Cardiac muscle cell (in vitro differentiated cells and primary cell): Measurements from ENCODE around the gene CXCL12. TPM values are rescaled to one million over a fixed set of nuclear protein-coding genes. Genes with fewer than 3 reads are reported as not detected.

Experiments used
- DNase-seq, 2 donors: peaks; one replicate each; pipeline versions ENCODE4 v3.0.0 to v3.0.0-alpha.2; 2010 to 2017; ENCODE audit warnings: low read depth in 1 of 2, low spot score in 1 of 2
- H3K27ac ChIP-seq: fragments of 200-600 bp; sonication (generic); 2 replicates; pipeline ENCODE4 v1.5.1; 2016
- H3K27me3 ChIP-seq: fragments of 200-600 bp; sonication (generic); 2 replicates; pipeline ENCODE4 v1.6.0; 2016; ENCODE audit warnings: control low read depth
- H3K36me3 ChIP-seq: fragments of 200-600 bp; sonication (generic); 2 replicates; pipeline ENCODE4 v1.5.1; 2016; ENCODE audit warnings: control low read depth
- H3K4me1 ChIP-seq: fragments of 200-600 bp; sonication (generic); 2 replicates; pipeline ENCODE4 v1.8.1; 2017; ENCODE audit warnings: low read depth, mild to moderate bottlenecking, mixed run types
- H3K4me3 ChIP-seq: fragments of 200-600 bp; sonication (generic); 2 replicates; pipeline ENCODE4 v1.5.1; 2016; ENCODE audit warnings: mild to moderate bottlenecking
- H3K9me3 ChIP-seq: fragments of 200-600 bp; sonication (generic); 2 replicates; pipeline ENCODE4 v1.5.1; 2017; ENCODE audit warnings: low read depth, mild to moderate bottlenecking, control low read depth
- CTCF ChIP-seq: IDR thresholded peaks from 2 replicates; pipeline ENCODE4 v1.5.1; 2012; ENCODE audit warnings: low read depth, mild to moderate bottlenecking, low read length
- polyA plus RNA-seq: library from polyadenylated mRNA; unstranded; fragments of >200 nt; fragmentation: Nextera tagmentation; extraction: Ambion mirVana; gene quantifications from 2 replicates; pipeline ENCODE4 v1.2.1, GENCODE V29; 2016
- total RNA-seq: library from RNA; depleted of rRNA; stranded (reverse); fragments of >200 nt; gene quantifications from 2 replicates; pipeline ENCODE4 v1.2.3, GENCODE V29; 2016

CXCL12 gene
- total and polyA plus RNA-seq, 2 experiments from 2014 or later = 10.1 to 68.9 TPM

DNA sequence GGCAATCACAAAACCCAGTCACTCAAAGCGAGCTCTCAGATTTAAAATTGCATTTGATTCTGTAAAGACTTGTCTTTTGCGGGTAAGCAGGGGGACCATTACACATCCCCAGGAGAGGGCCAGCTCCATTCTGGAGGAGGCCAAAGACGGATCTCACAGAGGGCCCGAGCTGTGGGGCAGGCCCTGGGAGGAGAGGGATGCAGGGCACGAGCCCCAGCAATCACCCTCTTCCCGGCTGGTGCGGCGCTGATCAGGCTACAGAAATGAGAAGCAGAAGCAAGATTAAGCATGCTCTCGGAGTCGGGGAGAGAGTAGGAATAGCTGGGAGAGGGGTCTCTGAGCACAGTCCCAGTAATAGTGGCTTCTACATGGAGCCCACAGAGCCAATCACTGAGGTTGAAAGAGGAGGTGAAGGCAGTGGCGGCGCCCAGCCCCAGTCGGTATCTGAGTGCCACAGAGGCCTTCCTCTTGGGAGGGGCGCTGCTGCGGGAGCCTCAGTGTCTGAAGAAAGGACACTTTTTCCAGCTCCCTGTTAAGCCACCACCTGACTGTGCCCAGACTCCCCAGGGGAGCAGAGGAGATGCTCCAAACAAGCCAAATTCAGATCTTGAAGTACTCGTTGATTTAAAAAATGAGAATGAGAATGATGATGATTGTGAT is 7.1 kb downstream of the CXCL12 start:
- no peak for TF ChIP-seq CTCF
- H3K4me1 ChIP-seq = peaks cover 17% of the 10 kb centered on the region
- H3K36me3 ChIP-seq = peaks cover 4% of the 10 kb centered on the region
- H3K27ac ChIP-seq = no peak overlapping the region
- no peaks in the 10 kb centered on the region for H3K27me3 ChIP-seq
- DNase-seq = no peak
- H3K9me3 ChIP-seq = no peaks in the 10 kb centered on the region
- H3K4me3 ChIP-seq = no peak overlapping the region

GRCh38 chr10:44376472-44377099 is 8.3 kb downstream of the CXCL12 start:
- Histone ChIP-seq H3K9me3 (no peaks in the 10 kb centered on the region), H3K27ac (no peak overlapping the region), H3K27me3 (no peaks in the 10 kb centered on the region), H3K4me1 (peaks cover 18% of the 10 kb centered on the region), H3K4me3 (no peak overlapping the region), H3K36me3 (peaks cover 4% of the 10 kb centered on the region)
- no peak for TF ChIP-seq CTCF
- no peak for DNase-seq

DNA sequence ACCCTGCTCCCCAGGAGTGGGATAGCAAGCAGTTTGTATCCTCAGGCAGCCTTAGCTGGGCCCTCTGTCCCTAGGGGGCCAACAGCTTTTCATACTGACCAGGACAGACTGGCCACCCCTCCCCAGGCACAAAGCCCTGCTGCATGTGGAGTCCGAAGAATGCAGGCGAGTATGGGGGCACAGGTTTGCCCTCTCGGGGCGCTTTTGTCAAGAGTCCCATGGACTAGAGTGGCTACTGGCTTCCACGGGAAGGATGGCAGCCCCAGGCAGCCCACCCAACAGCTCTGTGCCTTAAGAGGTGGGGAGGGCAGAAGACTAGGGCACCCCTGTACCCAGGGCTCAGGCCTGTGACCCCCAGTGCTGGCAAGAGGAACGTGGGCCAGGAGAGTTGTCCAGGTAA is 10.7 kb downstream of the CXCL12 start:
- peaks cover 4% of the 10 kb centered on the region for H3K36me3 ChIP-seq

GRCh38 chr10:44373341-44373995 is 11.4 kb downstream of the CXCL12 start:
- peaks cover 4% of the 10 kb centered on the region for H3K36me3 ChIP-seq
- TF ChIP-seq CTCF = no peak
- H3K27ac ChIP-seq = no peak overlapping the region
- H3K9me3 ChIP-seq = no peaks in the 10 kb centered on the region
- no peak for DNase-seq
- no peak overlapping the region for H3K4me3 ChIP-seq
- H3K4me1 ChIP-seq = peaks cover 14% of the 10 kb centered on the region
- H3K27me3 ChIP-seq = no peaks in the 10 kb centered on the region

More for the DNA sequence above, 10.7 kb downstream of the CXCL12 start:
- Histone ChIP-seq H3K4me1 (peaks cover 14% of the 10 kb centered on the region), H3K27ac (no peak overlapping the region), H3K27me3 (no peaks in the 10 kb centered on the region), H3K4me3 (no peak overlapping the region), H3K9me3 (no peaks in the 10 kb centered on the region)
- TF ChIP-seq CTCF = no peak
- DNase-seq = no peak

DNA sequence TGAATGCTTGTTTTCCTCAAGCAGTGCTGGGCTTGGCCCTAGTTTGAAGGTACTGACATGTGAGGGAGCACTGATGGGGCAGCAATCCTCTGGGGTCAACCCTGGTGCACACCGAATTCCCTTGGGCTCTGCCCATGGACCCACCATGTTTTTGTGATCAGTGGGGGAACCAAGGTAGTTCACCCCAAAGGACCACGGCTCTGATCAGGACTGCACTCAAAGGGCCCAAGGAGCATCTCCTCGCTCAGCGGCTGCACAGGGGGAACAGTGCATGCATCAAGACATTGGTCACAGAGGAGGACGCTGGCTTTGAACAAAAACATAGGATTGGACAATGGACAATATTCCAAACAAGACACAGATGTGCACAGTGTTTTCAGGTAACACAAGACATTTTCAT is 12.7 kb downstream of the CXCL12 start:
- peaks cover 14% of the 10 kb centered on the region for H3K4me1 ChIP-seq
- no peak overlapping the region for H3K4me3 ChIP-seq
- H3K9me3 ChIP-seq = no peaks in the 10 kb centered on the region
- no peaks in the 10 kb centered on the region for H3K27me3 ChIP-seq
- DNase-seq = no peak
- H3K27ac ChIP-seq = no peak overlapping the region
- TF ChIP-seq CTCF = no peak
- H3K36me3 ChIP-seq = peaks cover 4% of the 10 kb centered on the region
